Activated CD8-positive, alpha-beta memory T cell treated with anti-CD3 and anti-CD28 coated beads, Interleukin-2, amount 50 U/mL, for 24 hours (primary cell): Measurements from ENCODE around the gene TECR.
"Not testable (repeated sequence)": the region's sequence is repeated elsewhere in the genome, so short reads cannot be mapped to it uniquely, and the experiment has no call there.

Experiments used
- DNase-seq: peaks from one replicate; pipeline ENCODE4 v3.0.0-alpha.2; 2020; ENCODE audit errors: extremely low read depth

The TECR gene, protein sequence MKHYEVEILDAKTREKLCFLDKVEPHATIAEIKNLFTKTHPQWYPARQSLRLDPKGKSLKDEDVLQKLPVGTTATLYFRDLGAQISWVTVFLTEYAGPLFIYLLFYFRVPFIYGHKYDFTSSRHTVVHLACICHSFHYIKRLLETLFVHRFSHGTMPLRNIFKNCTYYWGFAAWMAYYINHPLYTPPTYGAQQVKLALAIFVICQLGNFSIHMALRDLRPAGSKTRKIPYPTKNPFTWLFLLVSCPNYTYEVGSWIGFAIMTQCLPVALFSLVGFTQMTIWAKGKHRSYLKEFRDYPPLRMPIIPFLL

DNA sequence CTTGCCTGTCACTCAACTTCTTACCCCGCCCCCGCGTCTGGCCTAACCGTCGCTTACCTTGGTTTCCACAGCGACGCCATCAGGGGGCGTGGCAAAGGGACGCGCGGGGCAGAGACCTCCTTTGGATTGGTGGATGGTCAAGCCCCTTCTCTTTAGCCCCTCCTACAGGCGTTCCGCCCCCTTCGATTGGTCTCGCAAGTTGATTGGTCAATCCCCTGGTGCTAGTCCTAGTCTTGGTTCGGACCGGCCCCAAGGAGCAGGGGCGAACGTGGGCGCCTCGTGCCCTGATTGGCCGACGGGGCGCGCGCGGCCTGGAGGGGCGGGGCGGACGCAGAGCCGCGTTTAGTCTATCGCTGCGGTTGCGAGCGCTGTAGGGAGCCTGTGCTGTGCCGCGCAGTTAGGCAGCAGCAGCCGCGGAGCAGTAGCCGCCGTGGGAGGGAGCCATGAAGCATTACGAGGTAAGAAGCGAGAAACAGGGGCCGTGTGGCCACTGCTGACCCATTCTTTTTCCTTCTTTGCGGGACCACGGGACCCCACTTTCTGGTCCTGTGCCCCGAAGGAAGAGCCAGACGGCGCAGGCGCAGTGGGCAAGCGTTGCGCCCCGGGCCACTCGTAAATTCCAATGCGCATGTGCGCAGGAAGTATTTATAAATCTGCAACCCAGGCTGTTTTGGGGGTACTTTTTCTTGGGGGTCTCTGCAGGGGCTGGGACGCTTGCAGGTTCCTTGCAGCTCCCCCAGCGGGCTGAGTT is at the start of gene TECR:
TSS of gene TECR (plus strand) at position 341 of the 751 bp plus-strand sequence. CDS start at position 444, 103 bp downstream.
- peak; percentile 100 for DNase-seq

DNA sequence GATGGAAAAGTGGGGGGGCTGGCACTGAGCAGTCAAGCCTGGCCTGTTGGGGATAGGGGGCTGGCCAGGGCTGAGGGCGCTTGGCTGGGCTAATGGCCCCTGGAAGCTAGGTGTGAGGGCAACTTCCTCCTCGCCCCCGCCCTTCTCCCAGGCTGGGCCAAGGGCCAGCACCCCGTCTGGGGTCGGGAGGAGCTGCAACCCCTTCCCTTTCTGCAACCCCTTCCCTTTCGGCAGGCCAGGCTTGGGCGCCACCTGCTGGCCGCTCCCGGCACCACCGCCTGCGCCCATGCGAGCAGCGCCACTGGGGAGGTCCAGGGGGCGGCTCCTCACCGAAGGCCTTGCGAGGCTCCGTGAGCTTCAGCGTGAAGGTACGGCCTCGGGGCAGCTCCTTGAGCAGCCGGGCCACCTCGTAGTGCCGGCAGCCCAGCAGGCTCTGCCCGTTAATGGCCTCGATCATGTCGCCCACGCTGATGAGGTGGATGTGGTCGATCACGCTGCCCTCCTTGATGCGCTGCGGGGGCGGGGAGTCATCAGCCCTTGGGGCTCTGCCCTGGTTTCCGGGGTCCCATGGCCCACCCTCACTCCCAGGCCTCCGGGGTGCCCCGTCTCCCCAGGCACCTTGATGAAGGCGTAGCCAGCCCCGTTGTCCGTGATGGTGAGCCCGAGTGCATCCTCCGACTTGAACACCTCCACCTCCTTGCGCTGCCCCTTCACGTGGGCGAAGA is 49.3 kb upstream of the TECR start:
- no peak for DNase-seq

DNA sequence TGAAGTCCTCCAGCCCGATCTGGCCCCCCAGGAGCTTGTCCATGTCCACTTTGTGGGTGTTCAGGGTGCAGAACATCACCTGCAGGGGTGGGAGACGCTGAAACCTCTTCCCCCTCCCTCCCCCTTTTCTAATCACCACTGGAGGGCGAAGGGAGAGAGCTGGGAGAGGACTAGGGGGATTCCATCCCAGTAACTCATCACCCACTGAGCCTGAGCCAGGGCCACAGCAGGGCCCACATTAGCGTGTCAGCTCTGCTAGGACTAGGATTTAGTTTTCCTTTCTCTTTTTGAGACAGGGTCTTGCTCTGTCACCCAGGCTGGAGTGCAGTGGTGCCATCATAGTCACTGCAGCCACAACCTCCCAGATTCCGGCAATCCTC is 48.7 kb upstream of the TECR start:
- no peak for DNase-seq

DNA sequence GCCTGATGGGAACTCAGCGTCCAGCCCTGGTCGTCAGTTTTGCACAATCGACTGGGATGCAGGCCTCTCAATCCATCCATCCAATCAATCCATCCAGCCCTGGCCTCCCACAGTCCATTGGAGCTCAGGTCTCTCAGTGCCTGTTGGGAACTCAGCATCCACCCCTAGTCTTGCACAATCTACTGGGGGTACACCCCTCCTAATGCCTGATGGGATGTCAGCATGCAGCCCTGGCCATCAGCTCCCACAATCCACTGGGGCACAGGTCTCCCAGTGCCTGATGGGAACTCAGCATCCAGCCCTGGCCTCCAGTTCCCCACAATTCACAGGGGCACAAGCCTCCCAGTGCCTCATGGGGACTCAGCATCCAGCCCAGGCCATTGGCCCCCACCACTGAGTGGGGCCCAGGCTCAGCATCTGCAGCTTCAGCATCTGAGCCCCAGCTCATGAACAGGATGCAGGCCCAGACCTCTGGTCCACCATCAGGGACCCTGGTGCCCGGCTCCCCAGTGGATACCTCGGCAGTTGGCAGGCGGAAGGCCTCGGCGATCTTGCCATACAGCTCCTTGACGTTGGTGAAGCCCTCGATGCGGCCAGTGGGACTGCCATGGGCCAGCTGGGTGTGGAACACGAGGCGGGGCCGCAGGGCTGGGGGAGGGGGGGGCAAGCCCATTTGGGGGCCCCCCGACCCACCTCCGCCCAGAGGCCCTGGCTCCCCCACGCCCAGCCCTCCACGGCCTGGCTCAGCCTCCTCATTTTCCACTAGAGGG is 47.0 kb upstream of the TECR start:
- no peak for DNase-seq

DNA sequence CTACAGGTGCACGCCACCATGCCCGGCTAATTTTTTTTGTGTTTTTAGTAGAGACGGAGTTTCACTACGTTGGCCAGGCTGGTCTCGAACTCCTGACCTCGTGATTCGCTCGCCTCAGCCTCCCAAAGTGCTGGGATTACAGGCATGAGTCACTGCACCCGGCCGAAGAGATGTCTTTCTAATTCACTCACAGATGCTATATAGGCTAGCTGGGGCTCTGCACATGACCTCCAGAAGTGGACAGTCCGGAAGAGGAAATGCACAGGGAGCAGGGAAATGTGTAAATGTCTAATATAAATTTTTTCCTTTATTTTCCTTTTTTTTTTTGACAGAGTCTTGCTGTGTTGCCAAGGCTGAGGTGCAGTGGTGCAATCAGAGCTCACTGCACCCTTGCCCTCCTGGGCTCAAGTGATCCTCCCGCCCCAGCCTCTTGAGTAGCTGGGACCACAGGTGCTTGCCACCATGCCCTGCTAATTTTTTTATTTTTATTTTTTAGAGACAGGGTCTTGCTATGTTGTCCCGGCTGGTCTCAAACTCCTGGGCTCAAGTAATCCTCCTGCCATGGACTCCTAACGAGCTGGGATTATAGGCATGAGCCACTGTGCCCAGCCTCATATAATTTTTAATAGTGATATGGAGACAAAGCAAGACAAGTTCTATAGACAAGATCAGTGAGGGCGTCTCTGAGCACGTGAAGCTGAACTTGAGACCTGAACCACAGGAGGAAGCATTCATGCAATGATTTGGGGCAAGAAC is 41.8 kb upstream of the TECR start:
- no peak for DNase-seq

DNA sequence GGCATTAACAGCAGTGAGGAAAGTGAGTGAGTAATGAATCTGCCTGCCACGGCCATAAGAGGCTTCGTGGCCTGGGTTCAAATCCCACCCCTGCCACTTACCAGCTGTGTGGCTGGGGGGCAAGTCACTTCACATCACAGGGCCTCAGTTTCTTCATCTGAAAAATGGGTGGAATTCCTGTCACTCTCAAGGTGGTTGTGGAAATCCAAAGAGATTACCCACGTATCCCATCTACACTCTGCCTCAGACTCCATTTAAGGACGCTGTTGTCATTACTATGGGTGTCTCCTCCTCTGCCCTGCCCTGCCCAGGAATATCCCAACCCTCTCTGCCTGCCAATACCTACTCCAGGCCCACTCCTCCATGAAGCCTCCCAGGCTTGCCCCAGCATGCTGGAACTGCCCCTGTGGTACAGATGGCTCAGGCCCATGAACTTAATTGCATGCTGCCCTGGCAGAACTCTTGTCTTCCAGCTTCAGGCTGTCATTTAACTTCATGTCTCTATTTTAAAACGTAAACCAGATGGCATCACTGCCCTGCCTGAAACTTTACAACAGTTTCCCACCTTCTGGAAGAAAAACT is 36.5 kb upstream of the TECR start:
- no peak for DNase-seq

DNA sequence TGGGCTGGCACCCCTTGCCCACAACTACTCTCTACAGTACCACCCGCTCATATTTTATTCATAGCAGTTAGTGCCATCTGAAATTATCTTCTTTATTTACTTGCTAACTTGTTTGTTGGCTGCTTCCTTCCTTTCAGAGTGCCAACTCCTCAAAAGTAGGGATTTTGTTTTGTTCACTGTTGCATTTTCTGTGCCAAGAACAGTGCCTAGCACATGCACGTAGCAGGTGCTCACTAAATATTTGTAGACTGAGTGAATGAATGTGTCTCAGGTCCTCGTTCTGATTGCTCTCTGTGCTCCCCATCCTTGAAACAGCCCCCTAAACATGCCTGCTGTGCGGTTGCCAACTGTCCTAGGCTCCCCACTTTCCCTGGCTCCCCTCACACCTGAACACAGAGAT is 35.0 kb upstream of the TECR start:
- no peak for DNase-seq

DNA sequence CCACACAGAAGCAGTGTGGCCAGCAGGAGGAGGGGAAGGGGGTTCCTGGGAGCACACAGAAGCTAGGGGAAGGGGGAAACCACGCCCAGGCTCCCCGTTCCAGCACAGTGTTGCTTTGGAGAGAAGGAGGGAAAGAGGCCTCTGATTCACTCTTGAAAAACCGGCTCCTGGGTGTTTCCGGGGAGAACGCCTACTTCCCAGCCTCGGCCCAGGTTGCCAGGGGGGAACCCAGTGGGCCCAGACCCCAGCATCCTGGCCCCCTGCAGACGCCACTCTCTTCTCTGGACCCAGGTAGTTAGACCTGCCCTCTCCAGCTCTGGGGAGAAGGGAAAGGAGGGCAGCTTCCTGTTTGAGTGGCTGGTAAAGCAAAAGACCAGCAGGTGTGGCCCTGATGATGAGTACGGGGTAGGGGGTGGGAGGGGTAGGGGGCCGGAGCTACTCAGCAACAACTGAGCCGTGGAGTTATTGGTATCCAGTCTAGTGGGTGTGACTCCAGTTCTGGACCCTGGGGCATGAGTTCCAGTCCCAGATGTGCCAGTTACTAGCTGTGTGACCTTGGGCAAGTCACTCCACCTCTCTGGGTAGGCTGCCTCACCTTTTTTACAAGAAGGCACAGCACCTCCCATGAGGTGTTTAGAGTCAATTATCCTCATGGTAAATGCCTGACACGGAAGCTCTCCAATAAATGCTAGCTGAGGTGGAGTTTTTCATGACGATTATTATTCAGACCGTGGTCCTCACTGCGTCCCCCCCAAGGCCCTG is 34.3 kb upstream of the TECR start:
- no peak for DNase-seq

DNA sequence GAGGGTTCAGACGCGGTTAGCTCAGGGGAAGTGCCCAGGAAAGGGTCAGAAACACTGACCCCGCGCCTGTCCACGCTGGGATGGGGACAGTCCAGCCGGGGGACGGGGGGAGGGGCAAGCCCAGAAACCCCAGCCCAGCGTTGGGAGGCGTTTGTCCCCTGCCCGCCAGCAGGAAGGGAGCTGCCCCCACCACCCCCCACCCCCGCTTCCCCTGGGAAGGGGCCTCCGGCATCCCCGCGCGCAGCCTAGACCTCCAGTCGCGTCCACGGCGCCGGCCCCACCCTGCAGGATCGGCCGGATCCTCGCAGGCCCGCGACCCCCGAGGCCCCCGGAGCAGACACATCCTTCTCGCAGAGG is 33.7 kb upstream of the TECR start:
- DNase-seq = no peak

DNA sequence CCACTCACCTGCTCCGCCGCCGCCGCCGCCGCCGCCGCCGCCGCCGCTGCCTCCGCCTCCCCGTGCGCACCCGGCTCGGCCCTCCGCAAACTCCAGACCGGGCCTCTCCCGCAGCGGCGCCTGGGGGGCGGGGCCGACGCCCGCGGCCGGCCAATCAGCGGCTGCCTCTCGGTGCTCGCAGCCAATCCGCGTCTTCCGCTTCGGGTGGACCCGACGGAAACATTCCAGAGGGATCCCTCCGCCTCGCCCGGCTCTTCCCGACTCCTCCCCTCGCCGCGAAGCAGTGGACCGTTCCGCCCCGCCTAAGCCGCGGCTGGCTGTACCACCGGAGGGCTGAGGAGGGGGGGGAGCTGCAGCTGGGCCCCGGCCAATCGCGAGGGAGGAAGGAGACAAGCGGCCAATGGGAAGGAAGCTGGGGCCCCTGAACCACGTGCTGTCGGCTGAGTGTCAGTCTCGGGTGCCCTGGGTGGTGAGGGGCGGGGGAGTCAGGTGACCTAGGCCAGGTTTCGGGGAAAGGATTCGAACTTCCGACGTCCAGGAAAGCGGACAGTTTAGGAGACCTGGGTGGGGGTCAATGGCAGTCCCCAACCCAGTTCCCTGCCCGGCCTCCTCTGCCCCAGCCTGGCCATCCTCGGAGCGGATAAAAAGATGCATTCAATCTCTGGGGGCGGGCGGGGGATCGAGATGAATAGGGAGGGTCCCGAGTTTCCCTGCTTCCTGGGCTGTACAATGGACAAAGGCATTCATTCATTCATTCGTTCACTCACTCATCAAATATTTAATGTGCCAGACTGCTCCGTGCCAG is 33.2 kb upstream of the TECR start, which contains the start of gene GIPC1:
TSS of gene GIPC1 (minus strand) at position 99 of the 805 bp plus-strand sequence. CDS start 13,151 bp downstream, outside the sequence.
- peak; percentile 44 for DNase-seq

DNA sequence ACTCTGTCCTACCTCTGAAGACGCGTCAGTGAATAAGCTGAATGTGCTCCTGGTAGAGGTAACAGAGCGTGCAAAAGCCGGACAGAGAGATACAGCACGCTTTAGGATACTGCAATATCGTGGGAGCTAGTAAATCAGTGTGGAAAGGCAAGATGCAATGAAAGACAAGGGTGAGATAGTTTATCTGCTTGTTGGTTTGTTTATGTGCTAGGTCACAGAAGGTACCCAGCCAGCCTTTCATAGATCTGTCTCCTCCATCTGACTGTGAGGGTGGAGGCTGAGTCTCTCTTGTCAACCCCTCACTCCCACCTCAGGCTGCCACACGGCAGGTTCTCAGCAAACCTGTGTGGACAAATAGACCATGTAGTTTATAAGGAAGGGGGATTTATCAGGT is 32.6 kb upstream of the TECR start:
- DNase-seq = no peak

DNA sequence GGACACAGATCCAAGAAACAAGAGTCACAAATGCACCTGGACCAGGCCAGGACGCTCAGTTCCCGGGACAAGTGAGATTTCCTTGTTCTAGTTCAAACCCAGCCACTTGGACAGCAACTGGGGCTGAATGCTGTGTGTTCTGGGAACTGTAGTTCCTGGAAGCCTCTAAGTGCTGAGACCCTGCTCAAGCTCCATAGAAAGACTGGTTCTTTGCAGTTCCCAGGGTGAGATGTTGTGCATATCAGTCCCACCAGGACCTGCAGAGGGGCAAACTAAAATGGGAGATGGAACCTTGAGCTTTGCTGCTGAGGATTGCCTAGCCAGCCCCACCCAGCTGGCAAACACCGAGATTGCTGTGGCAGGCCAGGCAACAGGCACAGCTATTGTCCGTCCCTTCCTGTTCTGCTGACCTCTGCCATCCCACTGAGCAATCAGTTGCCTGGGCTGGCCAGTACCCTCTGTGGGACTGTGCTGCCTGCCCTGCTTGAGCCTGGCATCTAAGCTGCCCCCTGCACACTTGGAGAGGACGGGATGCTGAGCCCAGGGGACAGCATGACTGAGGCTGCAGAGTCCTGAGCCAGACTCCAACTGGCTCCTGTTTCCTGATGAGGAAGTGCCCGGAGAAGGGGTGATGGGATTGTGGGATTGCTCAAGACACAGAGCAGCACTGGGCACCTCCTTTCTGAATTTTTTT is 32.0 kb upstream of the TECR start:
- no peak for DNase-seq

DNA sequence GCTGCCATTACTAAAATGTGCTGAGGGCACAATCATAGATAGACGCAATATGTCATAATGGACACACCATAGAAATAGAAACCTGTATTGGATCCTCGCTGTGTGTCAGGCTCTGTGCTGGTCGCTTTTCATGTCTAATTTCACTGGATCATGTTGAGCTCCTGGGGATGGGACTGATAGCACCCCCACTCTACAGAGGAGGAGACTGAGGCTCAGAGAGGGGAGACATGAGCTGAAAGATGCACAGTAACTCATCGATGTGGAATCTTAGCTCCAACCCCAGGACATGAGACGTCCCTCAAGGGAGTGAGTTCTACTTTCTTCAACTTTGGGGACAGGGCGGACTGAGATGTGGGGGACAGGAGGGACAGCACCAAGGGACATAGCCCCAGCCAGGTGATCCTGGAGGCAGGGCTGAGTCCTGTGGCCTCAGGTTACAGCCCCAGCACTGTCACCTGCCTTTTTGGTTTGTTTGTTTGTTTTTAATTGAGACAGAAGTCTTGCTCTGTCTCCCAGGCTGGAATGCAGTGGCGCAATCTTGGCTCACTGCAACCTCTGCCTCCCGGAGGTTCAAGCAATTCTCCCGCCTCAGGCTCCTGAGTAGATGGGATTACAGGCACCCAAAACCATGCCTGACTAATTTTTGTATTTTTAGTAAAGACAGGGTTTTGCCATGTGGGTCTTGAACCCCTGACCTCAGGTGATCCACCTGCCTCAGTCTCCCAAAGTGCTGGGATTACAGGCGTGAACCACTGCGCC is 26.9 kb upstream of the TECR start:
- DNase-seq = no peak

DNA sequence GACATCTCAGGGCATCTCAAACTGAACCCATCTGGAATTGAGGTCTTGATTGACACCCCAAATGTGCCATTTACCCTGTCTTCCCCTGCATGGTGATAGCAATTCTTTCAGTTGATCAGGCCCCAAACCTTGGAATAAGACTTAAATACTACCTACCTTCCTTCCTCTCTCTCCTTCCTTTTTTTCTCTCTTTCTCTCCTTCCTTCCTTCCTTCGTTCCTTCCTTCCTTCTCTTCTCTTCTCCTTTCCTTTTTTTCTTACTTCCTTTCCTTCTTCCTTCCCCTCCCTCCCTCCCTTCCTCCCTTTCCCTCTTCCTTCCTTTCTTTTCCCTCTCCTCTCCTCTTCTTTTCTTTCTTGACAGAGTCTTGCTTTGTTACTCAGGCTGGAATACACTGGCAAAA is 26.1 kb upstream of the TECR start:
- DNase-seq = no peak

DNA sequence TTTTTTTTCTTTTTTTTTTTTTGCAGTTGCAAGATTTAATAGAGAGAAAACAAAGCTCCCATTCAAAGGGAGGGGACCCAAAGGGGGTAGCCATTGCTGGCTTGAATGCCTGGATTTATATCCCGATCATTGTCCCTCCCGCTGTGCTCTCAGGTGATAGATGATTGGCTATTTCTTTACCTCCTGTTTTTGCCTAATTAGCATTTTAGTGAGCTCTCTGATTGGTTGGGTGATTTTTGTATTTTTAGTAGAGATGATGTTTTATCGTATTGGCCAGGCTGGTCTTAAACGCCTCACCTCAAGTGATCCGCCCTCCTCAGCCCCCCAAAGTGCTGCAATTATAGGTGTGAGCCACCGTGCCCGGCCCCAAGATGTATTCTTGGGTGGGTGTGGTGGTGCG is 24.8 kb upstream of the TECR start:
- DNase-seq = not testable (repeated sequence)

DNA sequence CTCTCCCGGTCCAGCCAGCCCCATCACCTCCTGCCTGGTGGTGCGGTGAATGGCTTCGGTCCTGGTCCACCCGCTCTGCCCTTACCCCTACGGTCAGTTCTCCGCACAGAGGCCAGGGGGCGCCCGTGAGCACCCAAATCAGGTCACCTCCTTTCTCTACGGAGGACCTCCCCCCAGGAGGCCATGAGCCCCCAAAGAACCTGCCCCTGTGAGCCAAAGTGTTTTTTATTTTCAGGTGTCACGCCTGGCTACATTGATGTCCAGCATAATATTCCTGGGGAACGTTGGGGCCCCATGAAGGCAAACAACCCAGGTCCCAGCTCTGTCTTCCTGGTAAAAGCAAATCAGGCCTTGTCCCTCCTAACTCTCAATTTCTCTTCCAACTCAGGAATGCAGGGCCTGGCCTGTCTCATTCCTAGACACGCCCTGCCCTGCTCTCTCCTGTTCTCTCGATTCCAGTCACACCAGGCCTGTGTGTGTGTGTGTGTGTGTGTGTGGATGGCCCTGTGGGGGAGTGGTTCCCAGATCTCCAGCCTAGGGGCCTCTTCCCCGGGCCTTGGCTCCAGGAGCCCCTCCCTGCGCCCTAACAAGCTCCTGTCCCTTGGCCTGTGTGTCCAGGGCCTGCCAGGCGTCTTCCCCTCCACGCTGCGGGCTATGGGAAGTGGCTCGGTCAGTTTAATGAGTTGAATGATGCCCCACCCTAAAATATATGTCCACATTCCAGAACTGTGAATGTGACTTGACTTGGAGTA is 23.7 kb upstream of the TECR start:
- no peak for DNase-seq
